Measurements from ENCODE around the gene FMO4. TPM values are rescaled to one million over a fixed set of nuclear protein-coding genes. Genes with fewer than 3 reads are reported as not detected.

Gene FMO4
- total and polyA plus RNA-seq, 2 experiments from 2014 or later, result 3.1 to 3.4 TPM

DNA sequence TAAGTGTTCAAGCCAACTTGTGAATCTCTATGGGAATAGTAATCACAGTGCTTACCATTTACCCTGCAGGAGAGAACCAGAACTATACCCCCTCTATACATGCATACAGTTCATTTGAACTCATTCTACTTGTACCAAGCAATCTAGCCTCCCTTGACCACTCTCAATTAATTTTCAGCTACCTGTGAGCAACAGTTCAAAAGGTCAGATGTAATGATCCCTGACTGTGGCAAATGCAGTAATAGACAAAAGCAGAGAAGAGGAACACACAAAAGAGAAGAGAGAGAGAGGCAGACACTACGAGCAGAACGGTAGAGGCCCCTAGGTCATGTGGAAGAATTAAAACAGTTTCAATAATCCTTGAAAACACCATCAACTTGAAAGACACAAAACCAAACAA lies 52.8 kb downstream of the FMO4 start (continued):
- TF ChIP-seq, protein P1, sequence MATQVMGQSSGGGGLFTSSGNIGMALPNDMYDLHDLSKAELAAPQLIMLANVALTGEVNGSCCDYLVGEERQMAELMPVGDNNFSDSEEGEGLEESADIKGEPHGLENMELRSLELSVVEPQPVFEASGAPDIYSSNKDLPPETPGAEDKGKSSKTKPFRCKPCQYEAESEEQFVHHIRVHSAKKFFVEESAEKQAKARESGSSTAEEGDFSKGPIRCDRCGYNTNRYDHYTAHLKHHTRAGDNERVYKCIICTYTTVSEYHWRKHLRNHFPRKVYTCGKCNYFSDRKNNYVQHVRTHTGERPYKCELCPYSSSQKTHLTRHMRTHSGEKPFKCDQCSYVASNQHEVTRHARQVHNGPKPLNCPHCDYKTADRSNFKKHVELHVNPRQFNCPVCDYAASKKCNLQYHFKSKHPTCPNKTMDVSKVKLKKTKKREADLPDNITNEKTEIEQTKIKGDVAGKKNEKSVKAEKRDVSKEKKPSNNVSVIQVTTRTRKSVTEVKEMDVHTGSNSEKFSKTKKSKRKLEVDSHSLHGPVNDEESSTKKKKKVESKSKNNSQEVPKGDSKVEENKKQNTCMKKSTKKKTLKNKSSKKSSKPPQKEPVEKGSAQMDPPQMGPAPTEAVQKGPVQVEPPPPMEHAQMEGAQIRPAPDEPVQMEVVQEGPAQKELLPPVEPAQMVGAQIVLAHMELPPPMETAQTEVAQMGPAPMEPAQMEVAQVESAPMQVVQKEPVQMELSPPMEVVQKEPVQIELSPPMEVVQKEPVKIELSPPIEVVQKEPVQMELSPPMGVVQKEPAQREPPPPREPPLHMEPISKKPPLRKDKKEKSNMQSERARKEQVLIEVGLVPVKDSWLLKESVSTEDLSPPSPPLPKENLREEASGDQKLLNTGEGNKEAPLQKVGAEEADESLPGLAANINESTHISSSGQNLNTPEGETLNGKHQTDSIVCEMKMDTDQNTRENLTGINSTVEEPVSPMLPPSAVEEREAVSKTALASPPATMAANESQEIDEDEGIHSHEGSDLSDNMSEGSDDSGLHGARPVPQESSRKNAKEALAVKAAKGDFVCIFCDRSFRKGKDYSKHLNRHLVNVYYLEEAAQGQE (IDR thresholded peaks at IDR 0.05; ENCODE audit: unreplicated experiment), result no peak
- TF ChIP-seq, protein P2, sequence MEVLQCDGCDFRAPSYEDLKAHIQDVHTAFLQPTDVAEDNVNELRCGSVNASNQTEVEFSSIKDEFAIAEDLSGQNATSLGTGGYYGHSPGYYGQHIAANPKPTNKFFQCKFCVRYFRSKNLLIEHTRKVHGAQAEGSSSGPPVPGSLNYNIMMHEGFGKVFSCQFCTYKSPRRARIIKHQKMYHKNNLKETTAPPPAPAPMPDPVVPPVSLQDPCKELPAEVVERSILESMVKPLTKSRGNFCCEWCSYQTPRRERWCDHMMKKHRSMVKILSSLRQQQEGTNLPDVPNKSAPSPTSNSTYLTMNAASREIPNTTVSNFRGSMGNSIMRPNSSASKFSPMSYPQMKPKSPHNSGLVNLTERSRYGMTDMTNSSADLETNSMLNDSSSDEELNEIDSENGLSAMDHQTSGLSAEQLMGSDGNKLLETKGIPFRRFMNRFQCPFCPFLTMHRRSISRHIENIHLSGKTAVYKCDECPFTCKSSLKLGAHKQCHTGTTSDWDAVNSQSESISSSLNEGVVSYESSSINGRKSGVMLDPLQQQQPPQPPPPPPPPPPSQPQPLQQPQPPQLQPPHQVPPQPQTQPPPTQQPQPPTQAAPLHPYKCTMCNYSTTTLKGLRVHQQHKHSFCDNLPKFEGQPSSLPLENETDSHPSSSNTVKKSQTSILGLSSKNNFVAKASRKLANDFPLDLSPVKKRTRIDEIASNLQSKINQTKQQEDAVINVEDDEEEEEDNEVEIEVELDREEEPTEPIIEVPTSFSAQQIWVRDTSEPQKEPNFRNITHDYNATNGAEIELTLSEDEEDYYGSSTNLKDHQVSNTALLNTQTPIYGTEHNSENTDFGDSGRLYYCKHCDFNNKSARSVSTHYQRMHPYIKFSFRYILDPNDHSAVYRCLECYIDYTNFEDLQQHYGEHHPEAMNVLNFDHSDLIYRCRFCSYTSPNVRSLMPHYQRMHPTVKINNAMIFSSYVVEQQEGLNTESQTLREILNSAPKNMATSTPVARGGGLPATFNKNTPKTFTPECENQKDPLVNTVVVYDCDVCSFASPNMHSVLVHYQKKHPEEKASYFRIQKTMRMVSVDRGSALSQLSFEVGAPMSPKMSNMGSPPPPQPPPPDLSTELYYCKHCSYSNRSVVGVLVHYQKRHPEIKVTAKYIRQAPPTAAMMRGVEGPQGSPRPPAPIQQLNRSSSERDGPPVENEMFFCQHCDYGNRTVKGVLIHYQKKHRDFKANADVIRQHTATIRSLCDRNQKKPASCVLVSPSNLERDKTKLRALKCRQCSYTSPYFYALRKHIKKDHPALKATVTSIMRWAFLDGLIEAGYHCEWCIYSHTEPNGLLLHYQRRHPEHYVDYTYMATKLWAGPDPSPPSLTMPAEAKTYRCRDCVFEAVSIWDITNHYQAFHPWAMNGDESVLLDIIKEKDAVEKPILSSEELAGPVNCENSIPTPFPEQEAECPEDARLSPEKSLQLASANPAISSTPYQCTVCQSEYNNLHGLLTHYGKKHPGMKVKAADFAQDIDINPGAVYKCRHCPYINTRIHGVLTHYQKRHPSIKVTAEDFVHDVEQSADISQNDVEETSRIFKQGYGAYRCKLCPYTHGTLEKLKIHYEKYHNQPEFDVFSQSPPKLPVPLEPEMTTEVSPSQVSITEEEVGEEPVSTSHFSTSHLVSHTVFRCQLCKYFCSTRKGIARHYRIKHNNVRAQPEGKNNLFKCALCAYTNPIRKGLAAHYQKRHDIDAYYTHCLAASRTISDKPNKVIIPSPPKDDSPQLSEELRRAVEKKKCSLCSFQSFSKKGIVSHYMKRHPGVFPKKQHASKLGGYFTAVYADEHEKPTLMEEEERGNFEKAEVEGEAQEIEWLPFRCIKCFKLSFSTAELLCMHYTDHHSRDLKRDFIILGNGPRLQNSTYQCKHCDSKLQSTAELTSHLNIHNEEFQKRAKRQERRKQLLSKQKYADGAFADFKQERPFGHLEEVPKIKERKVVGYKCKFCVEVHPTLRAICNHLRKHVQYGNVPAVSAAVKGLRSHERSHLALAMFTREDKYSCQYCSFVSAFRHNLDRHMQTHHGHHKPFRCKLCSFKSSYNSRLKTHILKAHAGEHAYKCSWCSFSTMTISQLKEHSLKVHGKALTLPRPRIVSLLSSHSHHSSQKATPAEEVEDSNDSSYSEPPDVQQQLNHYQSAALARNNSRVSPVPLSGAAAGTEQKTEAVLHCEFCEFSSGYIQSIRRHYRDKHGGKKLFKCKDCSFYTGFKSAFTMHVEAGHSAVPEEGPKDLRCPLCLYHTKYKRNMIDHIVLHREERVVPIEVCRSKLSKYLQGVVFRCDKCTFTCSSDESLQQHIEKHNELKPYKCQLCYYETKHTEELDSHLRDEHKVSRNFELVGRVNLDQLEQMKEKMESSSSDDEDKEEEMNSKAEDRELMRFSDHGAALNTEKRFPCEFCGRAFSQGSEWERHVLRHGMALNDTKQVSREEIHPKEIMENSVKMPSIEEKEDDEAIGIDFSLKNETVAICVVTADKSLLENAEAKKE (CRISPR knock-in tag; IDR thresholded peaks at IDR 0.05), result no peak

DNA sequence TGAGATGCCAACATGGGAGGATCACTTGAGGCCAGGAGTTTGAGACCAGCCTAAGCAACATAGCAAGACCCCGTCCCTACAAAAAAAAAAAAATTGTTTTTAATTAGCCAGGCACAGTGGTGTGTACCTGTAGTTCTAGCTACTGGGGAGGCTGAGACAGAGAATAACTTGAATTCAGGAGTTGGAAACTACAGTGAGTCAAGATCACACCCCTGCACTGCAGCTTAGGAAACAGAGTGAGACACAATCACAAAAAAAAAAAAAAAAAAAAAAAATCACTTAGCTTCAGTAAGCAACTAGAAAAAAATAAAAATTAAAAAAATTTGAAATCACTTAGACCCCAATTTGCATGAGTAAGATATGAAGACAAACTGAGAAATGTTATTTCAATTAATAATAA lies 53.5 kb downstream of the FMO4 start:
- Histone ChIP-seq H3K27ac (ENCODE audit: low read depth) (no peak overlapping the region), H2AFZ (no peak overlapping the region), H4K20me1 (replicated peaks; ENCODE audit: insufficient read depth) (no peaks in the 10 kb centered on the region), H3K4me1 (ENCODE audit: insufficient read depth) (no peaks in the 10 kb centered on the region), H3K27me3 (ENCODE audit: insufficient read depth) (no peaks in the 10 kb centered on the region), H3K9me2 (ENCODE audit: insufficient read depth) (peaks cover 3% of the 10 kb centered on the region; the same call in 1 of the 2 replicates), H3K4me2 (no peak overlapping the region), H3K36me3 (ENCODE audit: insufficient read depth) (no peaks in the 10 kb centered on the region), H3K79me2 (replicated peaks; ENCODE audit: insufficient read depth) (no peaks in the 10 kb centered on the region), H3F3A (replicated peaks; ENCODE audit: low read depth) (no peaks in the 10 kb centered on the region), H3K4me3 (no peak overlapping the region)
- Mint-ChIP-seq H3K27me3 (ENCODE audit: insufficient read depth, low read depth, poor library complexity) (peaks cover 4% of the 10 kb centered on the region), H3K4me1 (peaks cover 4% of the 10 kb centered on the region; the same call in 2 of the 3 replicates), H3K9me3 (peaks cover 6% of the 10 kb centered on the region; the same call in 2 of the 3 replicates), H3K36me3 (ENCODE audit: low read depth) (0 out of 3 replicates have a peak, but pooled peaks cover under 1% of the 10 kb centered on the region), H3K27ac (no peak overlapping the region), H3K4me3 (no peak overlapping the region)
- no peak for DNase-seq (ENCODE audit: low spot score)
- TF ChIP-seq, protein P2 (CRISPR knock-in tag; IDR thresholded peaks at IDR 0.05), result no peak
- no peak for ATAC-seq

Data from GM23338 (cell line).